Putamen (tissue), 1 donor: ENCODE results near the gene DPYSL3.
A peak's percentile ranks its signal among the peaks of the same experiment; 100 is the strongest.

Experiments used
- DNase-seq: peaks from one replicate; pipeline ENCODE4 v3.0.0-alpha.2; 2016; ENCODE audit warnings: low spot score

DPYSL3 gene

GRCh38 chr5:147472664-147473475 lies 37.0 kb downstream of the DPYSL3 start:
- DNase-seq: no peak

- no peak for DNase-seq
Measured at GRCh38 chr5:147467973-147468508, 41.8 kb downstream of the DPYSL3 start.

GRCh38 chr5:147466360-147466980 lies 43.4 kb downstream of the DPYSL3 start:
- no peak for DNase-seq

GRCh38 chr5:147465747-147466146 lies 44.1 kb downstream of the DPYSL3 start:
- no peak for DNase-seq

GRCh38 chr5:147464211-147464610 lies 45.7 kb downstream of the DPYSL3 start:
- DNase-seq: no peak

GRCh38 chr5:147461915-147462314 lies 48.0 kb downstream of the DPYSL3 start:
- no peak for DNase-seq

GRCh38 chr5:147460380-147460779 lies 49.5 kb downstream of the DPYSL3 start:
- no peak for DNase-seq

- DNase-seq: no peak
Measured at GRCh38 chr5:147458581-147458980, 51.3 kb downstream of the DPYSL3 start.

- no peak for DNase-seq
Measured at GRCh38 chr5:147455822-147456450, 53.9 kb downstream of the DPYSL3 start.

GRCh38 chr5:147454996-147455677 lies 54.7 kb downstream of the DPYSL3 start:
- DNase-seq: no peak

GRCh38 chr5:147453875-147454814 lies 55.7 kb downstream of the DPYSL3 start:
- peak; percentile 79 for DNase-seq

GRCh38 chr5:147452165-147452811 lies 57.6 kb downstream of the DPYSL3 start:
- DNase-seq: no peak

GRCh38 chr5:147451193-147451592 lies 58.7 kb downstream of the DPYSL3 start:
- no peak for DNase-seq

- no peak for DNase-seq
Measured at GRCh38 chr5:147450606-147451005, 59.3 kb downstream of the DPYSL3 start.

- DNase-seq: no peak
Measured at GRCh38 chr5:147448766-147449165, 61.1 kb downstream of the DPYSL3 start.

- DNase-seq: no peak
Measured at GRCh38 chr5:147446523-147446922, 63.3 kb downstream of the DPYSL3 start.

- no peak for DNase-seq
Measured at GRCh38 chr5:147445917-147446316, 64.0 kb downstream of the DPYSL3 start.

GRCh38 chr5:147445090-147445489 lies 64.8 kb downstream of the DPYSL3 start:
- no peak for DNase-seq

- no peak for DNase-seq
Measured at GRCh38 chr5:147442224-147442623, 67.6 kb downstream of the DPYSL3 start.

GRCh38 chr5:147441191-147441695 lies 68.6 kb downstream of the DPYSL3 start:
- DNase-seq: no peak
